Subcutaneous adipose tissue (tissue), 4 donors: ENCODE data around the gene TTLL8. TPM values are rescaled to one million over a fixed set of nuclear protein-coding genes. Genes with fewer than 3 reads are reported as not detected.

Experiments
- total RNA-seq, 4 donors: library from RNA; depleted of rRNA; stranded (reverse); fragments of >200 nt; gene quantifications; one replicate each; pipeline ENCODE4 v1.1.0, GENCODE V29; 2016
- TF ChIP-seq, protein P1 (sequence below): fragments of 450-650 bp; IDR thresholded peaks from one replicate; pipeline ENCODE4 v1.5.1; 2016; ENCODE audit warnings: low read depth, mild to moderate bottlenecking, control low read depth, antibody characterized with exemption, moderate library complexity

The TTLL8 gene
- total RNA-seq, 4 donors from 2014 or later: not detected

DNA sequence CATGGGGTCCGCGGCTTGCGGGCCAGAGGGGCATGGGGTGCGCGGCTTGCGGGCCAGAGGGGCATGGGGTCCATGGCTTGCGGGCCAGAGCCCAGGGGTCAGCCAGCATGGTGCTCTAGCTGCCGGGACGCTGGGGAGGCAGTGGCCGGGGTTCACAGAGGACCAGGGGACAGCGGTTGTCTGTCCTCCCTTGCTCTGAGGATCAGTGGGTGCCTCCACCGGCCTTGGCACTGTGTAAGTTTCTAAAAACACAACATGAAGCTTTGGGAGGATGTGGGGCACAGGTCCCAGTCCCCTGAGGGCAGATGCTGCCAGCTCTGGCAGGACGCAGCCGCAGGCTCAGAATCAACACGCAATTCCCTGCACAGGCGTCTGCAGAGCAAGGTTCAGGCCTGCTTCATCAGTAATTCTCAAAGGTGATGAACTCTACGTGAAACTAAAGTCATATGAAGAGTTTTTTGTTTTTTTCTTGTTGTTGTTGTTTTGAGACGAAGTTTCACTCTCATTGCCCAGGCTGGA, 24.2 kb upstream of the TTLL8 start:
- TF ChIP-seq, protein P1, sequence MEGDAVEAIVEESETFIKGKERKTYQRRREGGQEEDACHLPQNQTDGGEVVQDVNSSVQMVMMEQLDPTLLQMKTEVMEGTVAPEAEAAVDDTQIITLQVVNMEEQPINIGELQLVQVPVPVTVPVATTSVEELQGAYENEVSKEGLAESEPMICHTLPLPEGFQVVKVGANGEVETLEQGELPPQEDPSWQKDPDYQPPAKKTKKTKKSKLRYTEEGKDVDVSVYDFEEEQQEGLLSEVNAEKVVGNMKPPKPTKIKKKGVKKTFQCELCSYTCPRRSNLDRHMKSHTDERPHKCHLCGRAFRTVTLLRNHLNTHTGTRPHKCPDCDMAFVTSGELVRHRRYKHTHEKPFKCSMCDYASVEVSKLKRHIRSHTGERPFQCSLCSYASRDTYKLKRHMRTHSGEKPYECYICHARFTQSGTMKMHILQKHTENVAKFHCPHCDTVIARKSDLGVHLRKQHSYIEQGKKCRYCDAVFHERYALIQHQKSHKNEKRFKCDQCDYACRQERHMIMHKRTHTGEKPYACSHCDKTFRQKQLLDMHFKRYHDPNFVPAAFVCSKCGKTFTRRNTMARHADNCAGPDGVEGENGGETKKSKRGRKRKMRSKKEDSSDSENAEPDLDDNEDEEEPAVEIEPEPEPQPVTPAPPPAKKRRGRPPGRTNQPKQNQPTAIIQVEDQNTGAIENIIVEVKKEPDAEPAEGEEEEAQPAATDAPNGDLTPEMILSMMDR: no peak

DNA sequence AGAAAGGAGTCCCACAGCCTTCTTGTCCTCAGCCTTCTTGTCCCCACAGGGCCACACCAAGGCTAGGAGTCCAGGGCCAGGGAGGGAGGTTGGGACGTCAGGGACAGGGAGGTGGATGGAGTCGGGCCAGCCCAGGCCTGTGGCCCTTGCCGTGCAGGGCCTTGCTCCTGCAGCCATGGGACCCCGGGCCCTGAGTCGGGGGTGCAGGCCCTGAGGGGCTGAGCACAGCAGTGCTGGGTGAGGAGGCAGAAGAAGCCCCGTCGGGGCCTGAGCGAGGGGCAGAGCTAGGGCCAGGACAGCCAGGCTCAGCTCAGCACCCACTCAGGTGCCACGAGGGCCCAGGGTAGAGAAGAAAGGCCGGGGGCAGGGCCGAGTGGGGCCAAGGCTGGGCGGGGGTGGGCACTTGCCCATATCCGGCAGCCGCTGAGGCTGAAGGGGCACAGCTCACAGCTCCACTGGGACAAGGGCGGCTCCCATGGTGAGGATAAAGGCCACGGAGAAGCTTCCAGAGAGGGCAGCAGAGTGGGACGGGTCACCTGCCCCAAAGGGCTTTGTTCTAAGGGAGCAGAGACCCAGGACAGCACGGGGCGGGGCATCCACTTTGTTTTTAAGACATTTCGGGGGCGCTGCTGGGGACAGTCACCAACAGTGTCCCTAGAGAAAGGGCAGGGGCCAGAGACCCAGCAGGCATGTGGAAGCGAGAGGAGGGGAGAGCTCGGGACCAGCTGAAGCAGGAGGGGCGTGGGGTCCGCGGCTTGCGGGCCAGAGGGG, 23.5 kb upstream of the TTLL8 start:
- TF ChIP-seq, protein P1: no peak

- TF ChIP-seq, protein P1: no peak
These were observed 22.0 kb upstream of the TTLL8 start for GRCh38 chr22:50080077-50080465.

- TF ChIP-seq, protein P1: no peak
These were observed 20.7 kb upstream of the TTLL8 start for GRCh38 chr22:50078761-50079160.

DNA sequence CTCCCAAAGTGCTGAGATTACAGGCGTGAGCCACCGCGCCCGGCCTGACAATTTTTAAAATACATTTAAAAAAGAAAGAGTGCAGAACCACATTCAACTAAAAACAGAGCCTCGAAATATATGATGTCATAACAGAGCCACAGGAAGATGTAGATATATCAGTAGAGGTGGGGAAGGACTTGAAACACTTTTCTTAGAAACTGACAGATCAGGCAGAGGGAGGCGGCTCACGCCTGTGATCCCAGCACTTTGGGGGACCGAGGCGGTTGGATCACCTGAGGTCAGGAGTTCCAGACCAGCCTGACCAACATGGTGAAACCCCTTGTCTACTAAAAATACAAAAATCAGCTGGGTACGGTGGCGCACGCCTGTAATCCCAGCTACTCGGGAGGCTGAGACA, 20.1 kb upstream of the TTLL8 start:
- TF ChIP-seq, protein P1: no peak

DNA sequence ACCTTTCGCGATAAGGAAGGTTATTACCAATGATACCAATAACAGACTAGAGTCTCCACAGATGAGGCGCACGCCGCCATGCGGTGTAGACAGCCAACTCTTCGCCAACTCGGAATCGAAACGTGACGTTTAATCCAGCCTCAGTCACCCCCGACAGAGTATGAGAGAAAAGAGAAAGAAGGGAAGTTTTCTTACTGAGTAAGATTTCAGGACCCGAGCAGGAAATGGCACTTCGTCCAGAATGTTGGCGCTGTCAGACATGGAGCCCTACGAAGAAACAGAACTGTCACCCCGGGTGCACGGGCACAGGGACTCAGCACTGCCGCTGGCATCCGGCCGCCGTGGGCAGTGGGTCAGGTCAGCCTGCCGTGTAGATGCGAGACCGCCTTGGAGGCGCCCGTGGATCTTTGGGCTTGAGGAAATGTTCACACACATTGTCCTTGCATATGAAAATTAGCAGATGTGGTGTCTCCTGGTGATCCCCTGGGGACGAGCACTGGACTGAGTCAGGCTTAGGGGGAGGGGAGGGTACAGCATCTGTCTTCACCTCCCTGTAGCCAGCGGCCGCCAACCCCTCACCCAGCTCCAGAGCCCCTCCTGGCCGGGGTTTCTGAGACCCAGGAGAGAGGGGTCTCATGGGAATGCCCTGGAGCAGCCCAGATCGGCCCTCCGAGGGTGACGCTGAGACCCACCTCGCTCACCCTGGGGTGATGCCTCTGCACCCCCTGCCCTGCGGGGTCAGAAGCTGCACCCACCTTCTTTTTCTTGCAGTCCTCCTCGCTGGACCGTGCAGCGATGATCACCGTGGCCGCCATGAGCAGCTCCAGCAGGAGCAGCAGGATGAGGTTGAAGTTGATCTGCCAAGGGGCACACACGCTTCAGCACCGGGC, 18.8 kb upstream of the TTLL8 start:
- TF ChIP-seq, protein P1: no peak
